H9 (cell line): ENCODE results near the gene GALNT13. TPM values are rescaled to one million over a fixed set of nuclear protein-coding genes. Genes with fewer than 3 reads are reported as not detected.

Experiments used
- DNase-seq: peaks from one replicate; pipeline ENCODE4 v3.0.0-alpha.2; 2017
- H2AFZ ChIP-seq: one replicate; pipeline ENCODE4 v1.6.1; 2013; ENCODE audit warnings: mild to moderate bottlenecking, low read length, control low read depth, moderate library complexity
- H2AK5ac ChIP-seq: 2 replicates; pipeline ENCODE4 v1.6.1; 2013; ENCODE audit warnings: low read length, control low read depth, mixed read lengths; ENCODE audit not compliant: insufficient read length
- H2BK120ac ChIP-seq: one replicate; pipeline ENCODE4 v1.6.1; 2013; ENCODE audit warnings: low read depth, mild to moderate bottlenecking, low read length, control low read depth, inconsistent platforms; ENCODE audit not compliant: poor library complexity, severe bottlenecking
- H2BK12ac ChIP-seq: 2 replicates; pipeline ENCODE4 v1.6.1; 2013; ENCODE audit warnings: low read length, control low read depth, mixed read lengths, low read depth; ENCODE audit not compliant: insufficient read length
- H2BK15ac ChIP-seq: 2 replicates; pipeline ENCODE4 v1.6.1; 2013; ENCODE audit warnings: low read depth, low read length, control low read depth
- H2BK20ac ChIP-seq: one replicate; pipeline ENCODE4 v1.6.1; 2013; ENCODE audit warnings: low read depth, mild to moderate bottlenecking, low read length, control low read depth, inconsistent platforms; ENCODE audit not compliant: poor library complexity, severe bottlenecking
- H2BK5ac ChIP-seq: 2 replicates; pipeline ENCODE4 v1.6.1; 2013; ENCODE audit warnings: low read length, control low read depth, mixed read lengths; ENCODE audit not compliant: insufficient read length
- H3K14ac ChIP-seq: 2 replicates; pipeline ENCODE4 v1.6.1; 2013; ENCODE audit warnings: low read length, control low read depth; ENCODE audit not compliant: insufficient read depth
- H3K18ac ChIP-seq: 2 replicates; pipeline ENCODE4 v1.6.1; 2013; ENCODE audit warnings: low read depth, mild to moderate bottlenecking, mixed read lengths, low read length, control low read depth; ENCODE audit not compliant: insufficient read length
- H3K23ac ChIP-seq: 2 replicates; pipeline ENCODE4 v1.6.1; 2013; ENCODE audit warnings: low read length, control low read depth, mixed read lengths, low read depth; ENCODE audit not compliant: insufficient read length
- H3K23me2 ChIP-seq: 2 replicates; pipeline ENCODE4 v1.6.1; 2013; ENCODE audit warnings: low read depth, mild to moderate bottlenecking, mixed read lengths, low read length, control low read depth; ENCODE audit not compliant: insufficient read length, poor library complexity, severe bottlenecking
- H3K27ac ChIP-seq: 2 replicates; pipeline ENCODE4 v1.5.1; 2013; ENCODE audit warnings: low read length, control low read depth, mixed read lengths, low read depth; ENCODE audit not compliant: insufficient read length
- H3K27me3 ChIP-seq: 2 replicates; pipeline ENCODE4 v1.6.1; 2013; ENCODE audit warnings: low read length, control low read depth, inconsistent platforms; ENCODE audit not compliant: insufficient read depth
- H3K4ac ChIP-seq: 2 replicates; pipeline ENCODE4 v1.6.1; 2013; ENCODE audit warnings: low read depth, mild to moderate bottlenecking, control low read depth, inconsistent platforms, low read length, moderate library complexity
- H3K4me1 ChIP-seq: 2 replicates; pipeline ENCODE4 v1.6.1; 2013; ENCODE audit warnings: low read length, control low read depth, inconsistent platforms; ENCODE audit not compliant: insufficient read depth
- H3K4me2 ChIP-seq: 2 replicates; pipeline ENCODE4 v1.6.1; 2013; ENCODE audit warnings: low read length, control low read depth, mixed read lengths; ENCODE audit not compliant: insufficient read length, insufficient read depth
- H3K56ac ChIP-seq: 2 replicates; pipeline ENCODE4 v1.6.1; 2013; ENCODE audit warnings: low read depth, mild to moderate bottlenecking, mixed read lengths, low read length, control low read depth; ENCODE audit not compliant: insufficient read length
- H3K79me1 ChIP-seq: 2 replicates; pipeline ENCODE4 v1.6.1; 2013; ENCODE audit warnings: low read depth, mild to moderate bottlenecking, moderate library complexity, low read length, control low read depth, inconsistent platforms; ENCODE audit not compliant: insufficient read depth, poor library complexity, severe bottlenecking
- H3K79me2 ChIP-seq: 2 replicates; pipeline ENCODE4 v1.6.1; 2013; ENCODE audit warnings: low read length, control low read depth, inconsistent platforms; ENCODE audit not compliant: insufficient read depth
- H3K9ac ChIP-seq: 2 replicates; pipeline ENCODE4 v1.6.1; 2013; ENCODE audit warnings: low read length, control low read depth, mixed read lengths; ENCODE audit not compliant: insufficient read length; ENCODE audit errors: extremely low read depth
- H3K9me3 ChIP-seq: one replicate; pipeline ENCODE4 v1.6.1; 2013; ENCODE audit warnings: low read depth, low read length, inconsistent platforms; ENCODE audit not compliant: control insufficient read depth
- H3T11ph ChIP-seq: one replicate; pipeline ENCODE4 v1.6.1; 2013; ENCODE audit warnings: mild to moderate bottlenecking, low read length, control low read depth, inconsistent platforms
- H4K20me1 ChIP-seq: one replicate; pipeline ENCODE4 v1.6.1; 2013; ENCODE audit not compliant: control insufficient read depth, insufficient read length, insufficient read depth
- H4K5ac ChIP-seq: 2 replicates; pipeline ENCODE4 v1.6.1; 2013; ENCODE audit warnings: low read depth, mild to moderate bottlenecking, mixed read lengths, low read length, control low read depth; ENCODE audit not compliant: insufficient read length
- H4K8ac ChIP-seq: replicated peaks from 2 replicates; pipeline ENCODE4 v1.6.1; 2013; ENCODE audit warnings: low read length, control low read depth, mixed read lengths, low read depth; ENCODE audit not compliant: insufficient read length
- H4K91ac ChIP-seq: 2 replicates; pipeline ENCODE4 v1.6.1; 2013; ENCODE audit warnings: low read depth, mild to moderate bottlenecking, moderate library complexity, mixed read lengths, low read length, control low read depth; ENCODE audit not compliant: insufficient read length
- H3K27ac Mint-ChIP-seq, 3 experiments: 2 replicates in 2 of 3; 3 replicates in 1 of 3; pipeline ENCODE4 v1.8.0; 2020 to 2021; ENCODE audit warnings: mixed read lengths in 3 of 3, mild to moderate bottlenecking in 1 of 3, moderate library complexity in 1 of 3
- H3K27me3 Mint-ChIP-seq: 2 replicates; pipeline ENCODE4 v1.8.0; 2021; ENCODE audit warnings: low read depth, mild to moderate bottlenecking, moderate library complexity, mixed read lengths
- H3K36me3 Mint-ChIP-seq, 3 experiments: 2 replicates in 2 of 3; 3 replicates in 1 of 3; pipeline ENCODE4 v1.8.0; 2020 to 2021; ENCODE audit warnings: low read depth in 3 of 3, mixed read lengths in 3 of 3; ENCODE audit not compliant: insufficient read depth in 1 of 3
- H3K4me1 Mint-ChIP-seq, 2 experiments: 2 replicates each; pipeline ENCODE4 v1.8.0; 2020; ENCODE audit warnings: mixed read lengths in 2 of 2
- H3K4me3 Mint-ChIP-seq, 2 experiments: 2 replicates in 1 of 2; 3 replicates in 1 of 2; pipeline ENCODE4 v1.8.0; 2020 to 2021; ENCODE audit warnings: mild to moderate bottlenecking in 2 of 2, mixed read lengths in 2 of 2, moderate library complexity in 1 of 2
- H3K9me3 Mint-ChIP-seq, 2 experiments: 2 replicates in 1 of 2; 3 replicates in 1 of 2; pipeline ENCODE4 v1.8.0; 2020; ENCODE audit warnings: mild to moderate bottlenecking in 2 of 2, mixed read lengths in 2 of 2, moderate library complexity in 1 of 2
- WGBS: extraction: QIAGEN DNeasy Blood & Tissue Kit; methylation state at CpG from one replicate; pipeline ENCODE4 v1.1.7; 2013; ENCODE audit warnings: missing lambda C conversion rate, low lambda C conversion rate, mixed read lengths; ENCODE audit not compliant: insufficient read length; ENCODE audit errors: extremely low coverage; 5-methylcytosine and 5-hydroxymethylcytosine counted together
- total RNA-seq: library from RNA; stranded (reverse); gene quantifications from 2 replicates; pipeline ENCODE4 v1.2.1, GENCODE V29; 2021
- TF ChIP-seq, protein P1 (sequence below): fragments of 200-600 bp; sonication (generic); conservative IDR thresholded peaks from 3 replicates; pipeline ENCODE4 v1.8.0; 2021; ENCODE audit warnings: antibody characterized with exemption, mild to moderate bottlenecking

GALNT13 gene
- total RNA-seq, 1 experiment from 2014 or later, result 6.6 TPM

DNA sequence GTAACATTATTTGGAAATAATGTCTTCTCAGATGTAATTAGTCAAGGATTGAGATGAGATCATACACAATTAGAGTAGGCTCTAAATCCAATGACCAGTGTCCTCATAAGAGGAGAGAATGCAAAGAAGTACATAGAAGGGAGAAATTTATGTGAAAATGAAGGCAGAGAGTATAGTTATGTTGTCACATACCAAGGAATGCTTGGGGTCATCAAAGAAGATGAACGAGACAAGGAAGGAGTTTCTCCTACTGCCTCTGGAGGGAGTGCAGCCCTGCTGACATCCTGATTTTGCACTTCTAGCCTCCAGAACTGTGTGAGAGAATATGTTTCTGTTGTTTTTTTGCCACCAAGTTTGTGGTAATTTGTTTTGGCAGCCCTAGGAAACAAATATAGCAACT, 100.1 kb downstream of the GALNT13 start:
- no peak overlapping the region for H2BK20ac ChIP-seq

More for the DNA sequence above, 100.1 kb downstream of the GALNT13 start:
- Histone ChIP-seq H3K4ac (no peak overlapping the region), H3K27me3 (no peaks in the 10 kb centered on the region), H3K9ac (no peak overlapping the region), H3K23me2 (no peaks in the 10 kb centered on the region), H2BK12ac (no peak overlapping the region), H3K27ac (no peak overlapping the region), H2BK15ac (no peak overlapping the region), H2BK120ac (no peak overlapping the region), H3T11ph (no peak overlapping the region), H3K79me2 (no peaks in the 10 kb centered on the region), H4K5ac (no peak overlapping the region), H3K23ac (no peak overlapping the region), H2BK5ac (no peak overlapping the region), H2AK5ac (no peak overlapping the region), H3K4me2 (no peak overlapping the region), H4K91ac (no peak overlapping the region), H3K14ac (no peak overlapping the region), H2AFZ (no peak overlapping the region), H3K56ac (no peak overlapping the region), H4K8ac (no peak overlapping the region), H4K20me1 (no peaks in the 10 kb centered on the region), H3K9me3 (no peaks in the 10 kb centered on the region), H3K79me1 (no peaks in the 10 kb centered on the region), H3K18ac (no peak overlapping the region), H3K4me1 (0 out of 2 replicates have a peak, but pooled peaks cover 3% of the 10 kb centered on the region)
- Mint-ChIP-seq H3K36me3 (no peaks in the 10 kb centered on the region), H3K9me3 (no peaks in the 10 kb centered on the region), H3K27ac (no peak overlapping the region), H3K4me3 (no peak overlapping the region), H3K27me3 (no peaks in the 10 kb centered on the region), H3K4me1 (peaks cover 12 to 14% of the 10 kb centered on the region in 2 experiments)
- WGBS, result no CpG with 5 or more reads among the region's 1 CpG
- TF ChIP-seq, protein P1, sequence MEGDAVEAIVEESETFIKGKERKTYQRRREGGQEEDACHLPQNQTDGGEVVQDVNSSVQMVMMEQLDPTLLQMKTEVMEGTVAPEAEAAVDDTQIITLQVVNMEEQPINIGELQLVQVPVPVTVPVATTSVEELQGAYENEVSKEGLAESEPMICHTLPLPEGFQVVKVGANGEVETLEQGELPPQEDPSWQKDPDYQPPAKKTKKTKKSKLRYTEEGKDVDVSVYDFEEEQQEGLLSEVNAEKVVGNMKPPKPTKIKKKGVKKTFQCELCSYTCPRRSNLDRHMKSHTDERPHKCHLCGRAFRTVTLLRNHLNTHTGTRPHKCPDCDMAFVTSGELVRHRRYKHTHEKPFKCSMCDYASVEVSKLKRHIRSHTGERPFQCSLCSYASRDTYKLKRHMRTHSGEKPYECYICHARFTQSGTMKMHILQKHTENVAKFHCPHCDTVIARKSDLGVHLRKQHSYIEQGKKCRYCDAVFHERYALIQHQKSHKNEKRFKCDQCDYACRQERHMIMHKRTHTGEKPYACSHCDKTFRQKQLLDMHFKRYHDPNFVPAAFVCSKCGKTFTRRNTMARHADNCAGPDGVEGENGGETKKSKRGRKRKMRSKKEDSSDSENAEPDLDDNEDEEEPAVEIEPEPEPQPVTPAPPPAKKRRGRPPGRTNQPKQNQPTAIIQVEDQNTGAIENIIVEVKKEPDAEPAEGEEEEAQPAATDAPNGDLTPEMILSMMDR, result peak; percentile 56
- DNase-seq, result no peak
